ENCODE measurements around the gene RAI14.
"Not testable (repeated sequence)": the region's sequence is repeated elsewhere in the genome, so short reads cannot be mapped to it uniquely, and the experiment has no call there.

The RAI14 gene

DNA sequence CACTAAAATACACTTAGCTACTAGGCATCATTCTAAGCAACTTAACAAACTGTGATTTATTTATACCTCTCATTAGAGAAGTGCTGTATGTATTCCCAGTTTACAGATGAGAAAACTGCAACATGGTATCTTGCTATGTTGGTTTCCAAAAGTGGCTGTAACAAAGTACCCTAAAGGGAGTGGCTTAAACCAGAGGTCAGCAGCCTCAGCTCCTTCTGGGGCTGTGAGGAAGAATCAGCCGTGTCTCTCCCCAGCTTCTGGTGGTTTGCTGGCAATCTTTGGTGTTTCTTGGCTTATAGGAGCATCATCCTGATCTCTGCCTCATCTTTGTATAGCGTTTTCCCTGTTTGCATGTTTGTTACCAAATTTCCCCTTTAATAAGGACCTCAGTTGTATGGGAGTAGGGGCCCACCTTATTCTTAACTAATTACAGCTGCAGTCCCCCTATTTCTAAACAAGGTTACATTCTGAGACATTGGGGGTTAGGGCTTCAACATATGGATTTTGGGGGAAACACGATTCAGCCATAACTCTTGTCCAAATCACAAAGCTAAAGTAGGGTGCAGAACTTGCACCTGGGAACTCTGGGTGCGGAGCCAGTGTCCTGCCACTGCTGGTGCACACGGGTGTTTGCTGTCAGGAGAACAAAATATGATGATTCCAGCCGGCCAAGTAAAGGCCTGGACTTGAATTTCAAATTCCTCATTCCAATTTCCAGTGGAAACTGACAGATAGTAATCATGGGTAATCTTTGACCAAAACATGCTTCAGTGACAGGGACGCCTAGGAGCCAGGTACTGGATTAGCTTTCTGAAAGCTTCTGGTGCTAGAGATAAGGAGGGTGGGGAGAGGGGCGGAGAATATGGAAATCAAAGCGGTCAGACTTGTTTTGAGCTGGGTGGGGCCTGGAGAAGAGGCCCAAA is 43.3 kb downstream of the RAI14 start:
- no peak for DNase-seq (ENCODE audit: low spot score)

DNA sequence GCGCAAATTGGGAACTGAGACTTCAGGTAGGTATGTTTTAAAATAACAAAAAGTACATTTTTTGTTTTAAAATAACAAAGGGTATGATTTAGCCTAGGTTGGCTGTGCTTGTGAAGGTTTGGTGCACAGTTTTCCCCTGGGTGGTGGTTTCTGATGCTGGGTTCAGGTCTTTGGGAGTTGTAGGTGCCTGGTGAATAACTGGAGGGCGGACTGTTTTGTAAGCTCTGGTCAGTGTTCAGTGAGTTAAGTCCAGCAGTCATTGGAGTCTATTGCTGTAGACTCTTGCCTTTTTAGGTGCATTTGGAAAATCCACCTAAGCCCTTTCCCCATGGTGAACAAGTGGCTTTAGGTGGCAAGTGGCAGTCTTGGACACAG is 43.9 kb downstream of the RAI14 start:
- no peak for DNase-seq (ENCODE audit: low spot score)

DNA sequence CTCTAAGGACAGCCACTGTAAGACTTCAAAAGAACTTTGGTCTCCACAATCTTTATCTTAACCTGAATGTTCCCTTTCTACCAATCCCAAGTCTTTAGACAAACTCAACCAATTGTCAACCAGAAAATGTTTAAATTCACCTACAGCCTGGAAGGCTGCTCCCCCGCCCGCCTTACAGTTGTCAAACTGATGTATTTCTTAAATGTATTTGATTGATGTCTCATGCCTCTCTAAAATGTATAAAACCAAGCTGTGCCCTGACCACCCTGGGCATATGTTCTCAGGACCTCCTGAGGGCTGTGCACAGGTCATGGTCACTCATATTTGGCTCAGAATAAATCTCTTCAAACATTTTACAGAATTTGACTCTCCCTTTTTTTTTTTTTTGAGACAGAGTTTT is 45.3 kb downstream of the RAI14 start:
- not testable (repeated sequence) for DNase-seq (ENCODE audit: low spot score)

DNA sequence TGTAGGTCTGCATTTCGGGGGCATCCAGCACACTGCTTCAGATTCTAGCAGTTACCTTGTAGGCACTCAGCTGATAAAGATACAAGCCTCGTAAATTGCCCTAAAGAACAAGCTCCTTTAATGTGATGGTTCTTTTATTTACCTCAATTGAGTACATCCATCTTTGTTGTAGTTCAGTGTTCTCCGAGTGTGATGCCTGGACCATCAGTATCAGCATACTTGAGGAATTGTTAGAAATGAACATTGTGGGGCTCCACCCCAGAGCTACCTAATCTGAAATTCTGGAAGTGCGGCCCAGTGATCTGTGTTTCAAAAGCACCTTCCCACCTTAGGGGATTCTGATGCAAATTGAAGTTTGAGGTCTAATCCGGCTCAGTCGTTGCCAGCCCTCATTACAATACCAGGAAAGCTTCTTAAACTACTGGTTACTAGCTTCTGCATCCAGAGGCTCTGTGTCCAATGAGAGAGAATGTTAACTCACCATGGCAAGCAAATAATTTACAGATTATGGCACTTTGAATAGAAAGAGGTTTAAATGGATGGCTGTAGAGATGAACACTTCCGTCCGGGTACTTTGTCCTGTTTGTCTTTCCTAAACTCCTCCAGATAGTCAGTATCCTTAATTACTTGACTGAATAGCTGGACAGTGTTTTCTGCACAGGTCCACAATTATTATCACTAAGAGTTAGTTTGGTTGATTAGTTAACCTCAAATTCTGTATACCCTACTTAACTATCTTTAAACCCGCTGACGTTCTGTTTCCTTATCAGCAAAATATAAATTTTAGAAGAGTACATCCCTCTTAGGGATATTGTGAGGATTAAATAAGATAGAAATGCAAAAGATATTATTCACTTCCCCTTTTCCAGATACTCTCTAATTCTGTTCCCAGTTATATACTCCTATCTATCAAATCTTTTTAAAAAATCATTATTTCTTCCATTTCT is 47.9 kb downstream of the RAI14 start:
- no peak for DNase-seq (ENCODE audit: low spot score)

DNA sequence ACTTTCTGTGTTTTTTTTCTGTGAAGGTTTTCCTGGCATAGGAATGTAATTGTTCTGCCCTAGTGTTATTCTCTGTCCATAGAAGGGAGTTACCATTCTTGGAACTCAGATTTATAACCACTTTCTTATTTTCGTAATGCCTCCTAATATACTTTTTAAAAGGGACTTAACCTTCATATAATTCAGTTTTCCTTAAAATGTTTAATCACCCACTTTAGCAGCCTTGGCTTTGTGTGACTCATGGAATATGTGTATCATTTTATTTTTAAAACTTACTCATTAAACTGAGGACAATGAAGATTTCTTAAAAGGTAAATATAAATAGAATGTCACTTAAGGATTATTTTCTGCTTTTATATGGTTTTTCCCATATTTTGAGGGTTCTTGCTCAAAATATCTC is 50.0 kb downstream of the RAI14 start:
- no peak for DNase-seq (ENCODE audit: low spot score)

DNA sequence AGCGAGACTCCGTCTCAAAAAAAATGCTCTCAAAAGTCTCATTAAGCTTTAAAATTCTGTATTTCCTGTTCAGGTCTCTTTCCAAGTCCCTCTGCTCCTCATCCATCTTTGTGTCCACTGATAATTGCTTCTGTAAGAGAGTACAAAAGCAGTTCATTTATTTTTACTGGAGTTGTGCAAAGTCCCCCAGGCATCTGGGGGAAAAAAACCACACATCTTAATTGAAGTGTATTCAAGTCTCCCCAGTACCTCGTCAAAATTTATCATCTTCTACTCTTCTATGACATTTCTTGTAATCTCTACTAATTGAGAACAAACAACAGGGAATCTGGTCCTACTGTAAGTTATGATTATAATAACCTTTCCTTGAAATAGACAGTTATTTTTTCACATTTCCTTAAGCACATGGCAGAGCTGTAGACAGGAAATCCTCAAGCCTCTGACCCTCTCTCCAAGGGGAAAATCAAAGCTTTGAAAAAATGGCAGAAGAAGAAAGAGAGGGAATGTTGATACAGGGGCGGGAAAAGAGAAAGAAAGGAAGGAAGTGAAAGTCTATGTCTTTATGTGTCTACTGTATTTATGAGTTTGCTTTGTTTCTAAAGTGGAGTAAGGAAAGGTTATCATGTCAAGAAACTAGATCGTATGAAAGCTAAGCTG is 51.5 kb downstream of the RAI14 start:
- no peak for DNase-seq (ENCODE audit: low spot score)

DNA sequence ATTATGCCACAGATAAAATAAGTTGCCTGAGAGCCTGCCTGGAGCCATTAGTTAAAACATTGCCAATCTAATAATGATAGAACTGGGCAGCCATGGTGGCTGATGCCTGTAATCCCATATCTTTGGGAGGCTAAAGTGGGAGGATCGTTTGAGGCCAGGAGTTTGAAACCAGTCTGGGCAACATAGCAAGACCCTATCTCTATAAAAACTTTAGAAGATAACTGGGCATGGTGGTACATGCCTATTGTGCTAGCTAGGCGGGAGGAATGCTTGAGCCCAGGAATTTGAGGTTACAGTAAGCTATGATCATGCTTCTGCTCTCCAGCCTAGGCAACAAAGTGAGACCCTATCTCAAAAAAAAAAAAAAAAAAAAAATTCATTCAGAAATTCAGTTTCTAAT is 52.6 kb downstream of the RAI14 start:
- DNase-seq (ENCODE audit: low spot score): no peak

DNA sequence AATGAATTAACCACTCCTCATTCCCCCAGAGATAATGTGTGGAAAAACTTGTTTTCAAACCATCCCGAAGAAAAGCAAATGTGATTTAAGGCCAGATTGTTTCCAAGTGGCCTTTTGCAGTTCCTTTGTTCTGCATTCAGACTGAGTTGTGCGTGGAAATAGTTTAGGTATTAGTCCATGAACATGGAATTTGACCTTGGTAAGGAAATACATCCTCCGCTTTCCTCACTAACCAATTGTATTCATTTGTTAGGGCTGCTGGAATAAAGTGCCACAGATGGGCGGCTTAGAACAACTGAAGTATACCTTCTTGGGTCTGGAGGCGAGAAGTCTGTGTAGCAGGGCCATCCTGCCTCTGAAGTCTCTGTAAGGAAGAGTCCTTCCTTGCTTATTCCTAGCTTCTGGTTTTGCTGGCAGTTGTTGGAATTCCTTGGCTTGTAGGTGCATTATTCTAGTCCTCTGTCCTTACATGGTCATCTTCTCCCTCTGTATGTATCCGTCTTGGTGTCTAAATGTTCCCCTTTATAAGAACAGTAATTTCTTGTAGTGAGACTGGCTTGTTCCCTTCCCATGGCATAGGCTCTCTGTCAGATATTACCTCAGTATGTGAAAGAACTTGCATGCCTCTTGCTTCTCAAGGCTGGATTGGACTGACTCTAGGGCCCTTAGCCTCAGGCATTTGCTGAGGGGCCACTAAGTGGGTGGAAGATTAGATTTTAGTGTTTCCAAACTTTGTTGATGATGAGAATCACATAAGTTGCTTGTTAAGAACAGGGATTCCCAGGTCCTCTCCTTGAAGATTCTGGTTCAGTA is 53.9 kb downstream of the RAI14 start:
- DNase-seq (ENCODE audit: low spot score): no peak

DNA sequence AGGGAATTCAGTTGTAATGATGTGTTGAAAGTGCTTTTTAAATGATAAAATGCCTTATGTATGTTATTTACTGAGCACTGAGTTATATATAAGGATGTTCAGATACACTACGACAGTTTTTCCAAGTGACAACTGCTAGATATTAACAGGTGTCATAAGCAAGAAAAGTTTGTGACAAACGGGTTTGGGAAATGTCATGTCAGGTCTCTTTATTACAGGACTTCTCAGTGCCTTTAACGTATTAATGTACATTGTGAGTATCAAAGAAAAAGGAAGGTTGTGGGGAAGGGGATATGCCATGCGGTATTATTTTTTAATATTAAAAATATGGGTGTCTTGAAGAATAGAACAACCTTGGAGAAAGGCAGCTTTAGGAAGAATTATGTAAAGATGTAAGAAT is 56.4 kb downstream of the RAI14 start:
- DNase-seq (ENCODE audit: low spot score): no peak

DNA sequence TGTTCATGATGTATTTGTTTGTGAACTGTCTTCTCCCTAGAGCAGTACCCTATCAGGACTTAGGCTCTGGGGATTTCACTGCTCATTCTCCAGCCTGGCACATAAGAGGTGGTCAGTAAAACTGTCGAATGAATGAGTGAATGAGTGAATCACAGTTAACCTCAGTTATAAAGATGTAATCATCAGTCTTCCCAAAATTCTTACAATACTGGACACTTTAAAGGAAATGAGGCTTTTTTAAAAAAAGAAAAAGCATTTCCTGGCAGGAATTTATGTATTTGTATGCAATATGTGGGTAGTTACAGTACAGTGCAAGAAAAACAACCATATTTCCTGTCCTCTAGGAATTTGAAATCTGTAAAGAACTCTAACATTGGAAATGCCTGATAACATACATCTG is 59.6 kb downstream of the RAI14 start:
- no peak for DNase-seq (ENCODE audit: low spot score)

DNA sequence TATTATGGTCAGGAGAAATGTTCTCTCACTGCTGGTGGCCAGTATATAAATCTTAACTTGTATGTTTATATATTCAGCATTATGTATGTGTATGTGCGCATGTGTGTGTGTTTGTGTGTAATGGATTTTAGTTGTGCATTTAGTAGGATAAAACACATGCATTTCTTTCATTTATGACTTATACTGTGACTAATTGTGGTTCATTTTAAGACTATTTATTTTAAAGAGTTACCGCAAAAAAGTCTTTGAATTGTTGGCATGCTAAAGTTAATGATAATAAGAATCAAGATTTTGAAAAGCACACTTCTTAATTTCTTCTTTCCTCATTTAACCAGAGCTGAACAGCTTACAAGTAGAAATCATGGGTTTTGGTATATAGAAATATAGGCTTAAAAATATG is 60.9 kb downstream of the RAI14 start:
- no peak for DNase-seq (ENCODE audit: low spot score)

DNA sequence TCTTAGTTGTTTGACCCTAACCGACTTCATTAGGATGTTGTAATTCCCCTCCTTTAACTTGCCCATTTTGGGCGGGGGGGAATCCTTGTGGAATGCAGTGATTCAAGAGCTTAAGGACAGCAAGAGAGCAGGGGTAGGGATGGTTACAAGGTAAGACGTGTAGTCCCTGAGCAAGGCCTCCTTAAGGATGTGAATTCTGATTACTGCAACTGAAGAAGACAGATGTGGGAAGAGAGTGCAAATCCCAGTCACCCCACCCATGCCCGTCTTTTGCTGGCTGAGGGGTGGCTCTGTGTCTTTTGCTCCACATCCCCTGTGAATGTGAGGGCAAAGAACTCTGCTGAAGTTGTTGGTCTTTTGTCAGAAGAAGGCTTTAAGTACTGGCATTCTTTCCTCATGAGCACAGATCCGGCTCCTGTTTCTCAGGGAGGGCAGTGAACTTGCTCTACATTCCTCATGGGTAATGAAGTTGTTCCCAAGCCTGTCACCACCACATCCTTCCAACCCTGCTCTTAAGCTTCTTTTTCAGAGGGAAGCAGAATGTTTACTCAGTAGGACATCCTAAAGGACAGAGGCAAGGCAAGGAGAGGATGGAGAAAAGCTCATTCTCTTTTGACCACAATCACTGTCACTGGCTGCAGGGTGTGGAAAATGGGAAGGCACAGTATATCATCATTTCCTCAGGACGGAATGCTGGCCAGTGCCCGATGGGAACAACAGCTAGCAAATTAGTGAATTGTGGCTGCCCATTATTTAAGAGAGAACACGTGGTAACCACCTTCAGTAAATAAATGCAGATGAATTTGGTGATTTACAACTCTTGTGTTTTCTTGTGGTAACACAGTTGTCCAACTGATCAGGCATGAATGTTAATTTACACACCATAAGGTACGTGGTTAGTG is 61.5 kb downstream of the RAI14 start:
- no peak for DNase-seq (ENCODE audit: low spot score)

DNA sequence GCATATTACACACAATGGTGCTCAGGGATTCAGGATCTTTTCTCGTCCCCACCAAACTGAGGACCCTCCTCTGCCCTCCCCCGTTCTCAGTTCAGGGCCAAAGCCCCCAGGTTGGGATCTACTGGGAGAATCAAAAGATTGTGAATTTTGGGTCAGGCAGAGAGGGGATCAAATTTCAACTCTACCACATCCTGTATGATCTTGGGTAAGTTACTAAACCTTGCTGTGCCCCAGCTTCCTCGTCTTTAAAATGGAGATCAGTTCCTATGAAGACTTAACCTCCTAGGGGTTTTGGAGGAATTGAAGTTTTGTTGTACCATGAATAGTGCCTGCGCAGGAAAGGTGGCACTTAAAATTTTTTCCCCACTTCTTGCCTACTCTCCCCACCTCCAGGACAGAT is 62.4 kb downstream of the RAI14 start:
- DNase-seq (ENCODE audit: low spot score): no peak

DNA sequence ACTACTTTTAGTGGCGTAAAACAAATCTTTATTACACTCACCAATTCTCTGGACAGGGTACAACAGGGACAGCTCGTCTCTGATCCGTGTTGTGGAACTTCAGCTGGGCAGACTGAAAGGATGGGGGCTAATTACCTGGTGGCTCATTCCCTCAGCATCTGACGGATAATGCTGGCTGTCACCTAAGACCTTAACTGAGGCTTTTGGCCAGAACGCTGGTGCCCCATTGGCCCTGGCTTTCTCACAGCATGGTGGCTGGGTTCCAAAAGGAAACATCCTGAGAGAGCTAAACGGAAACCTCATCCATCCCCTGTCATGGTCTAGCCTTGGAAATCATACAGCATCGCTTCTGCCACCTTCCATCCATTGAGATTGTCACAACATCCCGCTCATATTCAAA is 62.9 kb downstream of the RAI14 start:
- no peak for DNase-seq (ENCODE audit: low spot score)

DNA sequence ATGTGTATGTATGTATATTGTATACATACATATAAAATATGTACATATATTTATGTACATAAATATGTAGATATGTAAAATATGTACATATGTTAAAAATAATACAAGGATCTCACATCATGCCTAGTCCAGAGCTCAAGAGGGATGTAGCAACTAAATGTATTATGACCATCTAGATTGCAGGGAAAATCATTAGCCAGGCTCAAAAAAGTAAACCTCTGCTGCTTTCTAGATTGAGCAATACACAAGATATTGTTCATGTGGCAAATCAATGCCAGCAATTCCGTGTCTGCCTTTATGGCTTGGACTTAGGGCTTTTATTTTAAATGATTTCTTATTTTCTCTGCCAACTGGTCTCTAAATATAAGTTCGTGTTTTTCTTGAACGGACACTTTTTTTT is 65.2 kb downstream of the RAI14 start:
- DNase-seq (ENCODE audit: low spot score): no peak

DNA sequence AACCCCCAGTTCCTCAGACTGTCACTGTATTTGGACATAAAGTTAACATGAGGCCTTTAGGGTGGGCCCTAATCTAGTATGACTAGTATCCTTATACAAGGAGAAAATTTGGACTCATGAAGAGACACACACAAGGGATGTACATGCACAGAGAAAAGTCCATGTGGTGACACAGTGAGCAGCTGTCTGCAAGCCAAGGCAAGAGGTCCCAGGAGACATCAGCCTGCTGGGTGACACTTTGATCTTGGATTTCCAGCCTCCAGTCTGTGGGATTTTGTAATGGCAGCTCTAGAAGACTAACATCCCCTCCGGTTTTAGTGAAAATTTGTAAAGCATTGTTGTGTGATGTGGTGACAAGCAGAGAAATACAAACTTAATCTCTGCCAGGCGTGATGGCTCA is 66.1 kb downstream of the RAI14 start:
- no peak for DNase-seq (ENCODE audit: low spot score)

DNA sequence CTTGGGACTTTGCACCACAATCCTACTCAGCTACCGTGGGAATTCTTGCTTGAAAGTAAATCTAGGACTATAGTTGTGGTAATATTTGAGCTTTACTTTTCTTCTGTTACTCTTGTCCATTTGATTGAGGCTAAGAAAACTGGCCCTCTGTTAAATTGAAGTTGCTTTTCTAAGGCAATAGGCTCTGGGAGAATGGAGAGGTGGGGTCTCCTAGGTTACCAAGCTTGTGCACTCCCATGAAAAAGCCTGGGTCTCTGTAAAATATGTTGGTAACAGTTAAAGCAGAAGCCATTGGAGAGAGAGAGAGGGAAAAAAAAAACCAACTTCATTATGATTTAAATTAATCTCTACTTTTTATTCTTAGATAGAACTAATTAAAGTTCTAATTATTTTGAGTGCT is 68.6 kb downstream of the RAI14 start:
- DNase-seq (ENCODE audit: low spot score): no peak

DNA sequence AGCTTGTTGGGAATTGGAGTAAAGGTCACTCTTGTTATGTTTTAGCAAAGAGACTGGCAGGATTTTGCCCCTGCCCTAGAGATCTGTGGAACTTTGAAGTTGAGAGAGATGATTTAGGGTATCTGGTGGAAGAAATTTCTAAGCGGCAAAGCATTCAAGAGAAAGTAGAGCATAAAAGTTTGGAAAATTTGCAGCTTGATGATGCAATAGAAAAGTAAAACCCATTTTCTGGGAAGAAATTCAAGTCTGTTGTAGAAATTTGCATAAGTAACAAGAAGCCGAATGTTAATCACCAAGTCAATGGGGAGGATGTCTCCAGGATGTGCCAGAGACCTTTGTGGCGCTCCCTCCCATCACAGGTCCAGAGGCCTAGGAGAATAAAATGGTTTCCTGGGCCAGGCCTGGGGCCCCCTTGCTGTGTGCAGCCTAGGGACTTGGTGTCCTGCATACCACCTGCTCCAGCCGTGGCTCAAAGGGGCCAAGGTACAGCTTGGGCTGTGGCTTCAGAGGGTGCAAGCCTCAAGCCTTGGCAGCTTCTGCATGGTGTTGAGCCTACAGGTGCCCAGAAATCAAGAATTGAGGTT is 71.1 kb downstream of the RAI14 start:
- not testable (repeated sequence) for DNase-seq (ENCODE audit: low spot score)

DNA sequence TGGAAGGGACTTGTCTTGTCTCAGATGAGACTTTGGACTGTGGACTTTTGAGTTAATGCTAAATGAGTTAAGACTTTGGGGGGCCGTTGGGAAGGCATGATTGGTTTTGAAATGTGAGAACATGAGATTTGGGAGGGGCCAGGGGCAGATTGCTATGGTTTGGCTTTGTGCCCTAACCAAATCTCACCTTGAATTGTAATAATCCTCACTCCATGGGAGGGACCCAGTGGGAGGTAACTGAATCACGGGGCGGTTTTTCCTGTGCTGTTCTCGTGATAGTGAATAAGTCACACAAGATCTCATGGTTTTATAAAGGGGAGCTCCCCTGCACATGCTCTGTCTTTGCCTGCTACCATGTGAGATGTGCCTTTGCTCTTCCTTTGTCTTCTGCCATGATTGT is 72.1 kb downstream of the RAI14 start:
- DNase-seq (ENCODE audit: low spot score): no peak
